Embryonic facial prominence (tissue), 1 donor: ENCODE results near the gene THAP4.

Experiments used
- DNase-seq: peaks from one replicate; pipeline ENCODE4 v3.0.0-alpha.2; 2016; ENCODE audit errors: extremely low spot score

Gene THAP4

GRCh38 chr2:241550616-241551580, 86.1 kb downstream of the THAP4 start:
- DNase-seq = no peak

DNA sequence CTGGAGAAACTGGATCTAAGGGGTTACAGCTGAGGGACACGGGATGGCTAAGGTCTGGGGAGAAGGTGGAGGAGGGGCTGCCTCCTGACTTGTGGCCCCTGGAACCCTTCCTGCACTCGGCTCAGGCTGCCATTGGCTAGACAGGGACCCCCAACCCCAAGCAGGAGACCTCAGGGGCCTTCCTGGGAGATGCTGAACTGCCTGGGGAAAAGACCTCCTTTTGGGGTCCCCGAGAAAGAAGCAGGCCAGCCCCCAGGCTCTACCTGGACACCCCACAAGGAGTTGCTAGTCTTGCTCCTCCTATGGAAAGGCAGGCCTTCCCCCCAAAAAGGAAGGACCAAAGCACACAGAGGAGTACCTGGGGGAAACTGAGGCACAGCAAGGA, 88.5 kb downstream of the THAP4 start:
- DNase-seq = no peak

DNA sequence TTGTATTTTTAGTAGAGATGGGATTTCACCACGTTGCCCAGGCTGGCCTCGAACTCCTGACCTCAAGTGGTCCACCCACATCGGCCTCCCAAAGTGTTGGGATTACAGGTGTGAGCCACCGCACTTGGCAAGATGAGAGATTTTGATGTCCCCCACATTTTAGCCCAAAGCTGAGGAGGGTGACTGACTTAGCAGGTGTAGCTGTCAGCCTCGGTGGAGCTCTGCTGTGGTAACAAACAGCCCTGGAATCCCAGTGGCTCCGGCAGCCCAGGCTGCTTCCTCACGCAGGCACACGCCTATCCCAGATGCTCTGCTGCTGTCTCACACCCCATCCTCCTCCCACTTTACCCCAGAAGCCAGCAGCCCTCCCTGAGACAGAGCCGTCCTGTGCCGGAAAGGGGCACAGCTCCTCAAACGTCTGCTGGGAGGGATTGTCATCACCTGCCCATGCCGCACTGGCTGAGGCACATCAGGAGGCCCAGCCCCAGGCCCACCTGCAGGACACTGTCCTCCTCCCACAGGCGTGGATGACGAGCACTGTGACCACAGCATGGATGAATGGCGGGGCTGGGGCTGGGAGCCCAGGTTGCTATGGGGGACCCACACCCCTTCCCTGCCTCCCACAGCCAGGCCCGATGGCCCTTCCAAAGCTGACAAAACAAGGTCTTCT, 89.0 kb downstream of the THAP4 start:
- DNase-seq = no peak

DNA sequence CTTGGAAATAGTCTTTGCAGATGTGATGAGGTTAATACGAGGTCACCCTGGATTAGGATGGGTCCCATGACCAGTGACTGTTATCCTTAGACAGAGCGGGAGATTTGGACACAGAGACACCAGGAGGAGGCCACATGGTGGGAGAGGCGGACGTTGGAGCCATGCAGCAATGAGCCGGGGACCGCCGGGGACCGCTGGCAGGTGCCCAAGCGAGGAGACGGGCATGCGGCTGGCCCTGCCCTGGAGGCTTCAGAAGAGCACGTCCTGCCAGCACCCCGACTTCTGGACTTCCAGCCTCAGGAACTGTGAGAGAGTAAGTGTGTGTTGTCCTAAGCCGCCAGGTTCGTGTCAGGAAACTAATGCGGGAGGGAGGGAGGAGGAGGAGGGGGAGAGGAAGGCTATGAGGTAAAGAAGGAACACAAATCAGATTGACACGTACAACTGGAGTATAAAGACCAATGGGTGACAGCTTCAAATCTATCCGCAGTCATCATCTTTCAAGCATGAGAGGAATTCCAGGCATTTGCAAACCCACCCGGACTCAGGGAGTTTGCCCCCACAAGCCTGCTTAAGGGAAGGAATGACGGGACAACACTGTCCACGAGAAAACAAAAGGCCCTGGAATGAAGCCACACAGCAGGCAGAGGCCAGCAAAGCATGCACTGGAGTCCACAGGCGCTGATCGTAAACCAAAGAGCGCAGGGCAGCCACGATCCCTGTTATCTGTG, 90.0 kb downstream of the THAP4 start:
- peak; percentile 37 for DNase-seq

DNA sequence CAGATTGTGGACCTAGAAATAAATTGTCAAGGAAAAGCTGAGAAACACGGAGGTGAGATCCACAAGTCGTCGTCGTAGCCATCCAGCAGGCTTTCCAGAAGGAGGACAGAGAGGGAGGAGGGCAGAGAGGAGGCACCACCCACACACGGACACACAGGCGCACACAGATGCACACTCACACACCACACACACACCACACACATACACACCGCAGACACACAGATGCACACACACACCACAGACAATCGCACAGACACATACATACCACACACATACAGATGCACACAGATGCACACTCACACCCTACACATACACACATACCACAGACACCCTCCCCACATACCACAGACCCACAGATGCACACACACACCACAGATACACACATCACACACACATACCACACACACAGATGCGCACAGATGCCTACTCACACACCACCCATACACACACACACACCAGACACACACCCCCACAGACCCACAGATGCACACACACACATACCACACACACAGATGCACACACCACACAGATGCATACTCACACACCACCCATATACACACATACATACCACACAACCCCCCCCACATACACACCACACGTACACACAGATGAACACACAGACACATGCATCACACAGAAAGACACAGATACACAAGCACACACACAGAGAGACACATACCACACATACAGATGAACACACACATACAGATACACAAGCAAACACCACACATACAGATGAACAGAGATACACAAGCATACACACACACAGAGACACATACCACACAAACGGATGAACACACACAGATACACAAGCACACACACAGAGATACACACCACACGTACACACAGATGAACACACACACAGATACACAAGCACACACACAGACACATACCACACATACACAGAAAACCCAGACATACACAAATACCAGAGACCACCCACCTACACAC, 91.2 kb downstream of the THAP4 start:
- no peak for DNase-seq

- no peak for DNase-seq
These were observed 91.9 kb downstream of the THAP4 start for GRCh38 chr2:241545106-241545505.

GRCh38 chr2:241542278-241542605, 94.7 kb downstream of the THAP4 start:
- DNase-seq = no peak

GRCh38 chr2:241541564-241542277, 95.2 kb downstream of the THAP4 start:
- no peak for DNase-seq

- DNase-seq = no peak
These were observed 96.0 kb downstream of the THAP4 start for GRCh38 chr2:241540771-241541561.

DNA sequence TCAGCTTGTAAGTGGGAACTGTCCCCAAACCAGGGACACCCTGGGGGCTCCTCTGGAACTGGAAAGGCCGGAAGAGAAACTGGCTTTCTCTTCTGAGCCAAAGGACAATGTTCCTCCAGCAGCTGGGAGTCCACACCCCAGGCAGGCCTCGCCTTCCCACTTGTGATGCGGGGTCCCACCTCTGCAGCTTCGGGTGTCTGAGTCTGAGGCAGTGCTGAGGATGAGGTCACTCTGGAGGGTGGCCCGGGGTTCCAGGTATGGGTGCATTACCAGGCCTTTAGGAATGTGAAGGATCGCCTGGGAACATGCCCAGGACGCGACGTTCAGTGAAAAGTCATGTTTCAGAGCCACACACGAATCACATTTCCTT, 96.6 kb downstream of the THAP4 start:
- no peak for DNase-seq

GRCh38 chr2:241539616-241540374, 97.2 kb downstream of the THAP4 start:
- no peak for DNase-seq

- DNase-seq = no peak
These were observed 97.9 kb downstream of the THAP4 start for GRCh38 chr2:241538838-241539615.

DNA sequence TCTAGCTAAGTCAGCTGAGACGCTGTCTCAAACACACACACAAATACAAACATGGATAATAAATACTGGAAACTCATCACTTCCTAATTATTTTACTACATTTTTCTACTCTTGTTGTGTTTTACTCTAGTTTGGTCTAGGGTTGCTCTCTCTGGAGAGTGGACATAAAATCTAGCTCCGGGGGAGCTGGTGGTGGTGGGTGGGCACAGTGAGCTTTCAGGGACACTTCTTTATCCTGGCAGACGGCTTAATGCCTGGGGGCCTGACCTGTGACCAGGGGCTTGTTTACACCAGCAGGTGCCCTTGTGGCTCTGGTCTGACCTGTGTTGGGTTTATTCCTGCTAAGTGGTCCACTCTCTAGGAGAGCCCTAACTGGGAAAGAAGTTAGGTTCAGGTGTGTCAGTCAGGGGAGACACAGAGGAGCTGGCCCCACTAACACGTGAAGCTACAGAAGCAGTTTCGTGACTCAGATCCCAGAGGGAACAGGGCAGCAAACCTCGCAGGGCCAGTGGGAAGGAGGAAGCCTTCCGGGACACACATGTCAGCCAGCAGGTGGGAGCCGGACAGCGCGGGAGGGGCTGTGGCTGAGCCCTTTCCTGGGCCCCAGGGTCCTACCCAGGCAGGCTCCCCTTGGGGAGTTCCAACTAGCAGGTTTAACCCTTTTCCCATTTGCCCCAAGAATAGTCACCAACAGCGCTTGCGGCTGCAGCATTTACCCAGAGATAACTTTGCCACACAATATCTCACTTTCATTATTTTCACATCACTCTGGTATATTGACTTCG, 100.9 kb downstream of the THAP4 start:
- no peak for DNase-seq

DNA sequence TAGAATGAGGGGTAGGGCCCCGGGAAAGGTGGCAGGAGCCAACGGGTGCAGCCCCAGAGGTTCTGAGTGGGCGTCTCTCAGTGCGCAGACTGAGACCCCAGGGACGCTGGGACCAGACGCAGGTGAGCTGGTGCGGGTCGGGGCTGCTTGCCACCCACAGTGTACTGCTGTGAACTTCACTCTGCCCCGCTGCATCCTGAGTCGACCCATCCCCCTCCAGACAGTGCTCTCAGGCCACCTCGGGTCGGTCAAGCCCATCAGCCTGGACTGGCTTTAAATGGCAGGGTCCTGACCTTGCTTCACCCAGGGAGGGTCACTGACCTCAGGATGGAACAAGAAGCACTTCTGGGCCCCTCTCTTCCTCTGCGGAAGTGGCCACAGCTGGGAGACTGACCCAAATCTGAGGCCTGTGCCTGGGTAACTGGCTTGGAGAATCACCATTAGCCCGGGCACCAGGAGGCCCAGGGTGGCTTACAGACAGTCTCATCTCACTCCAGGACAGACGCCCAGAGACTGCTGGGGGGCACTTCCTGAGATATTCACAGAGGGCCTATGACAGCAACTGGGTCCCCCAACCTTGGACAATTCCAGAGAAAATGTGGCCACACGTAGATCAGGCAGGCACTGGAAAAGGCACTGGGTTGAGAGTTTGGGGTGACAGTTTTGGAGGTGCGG, 102.1 kb downstream of the THAP4 start:
- no peak for DNase-seq
